ENCODE data around the gene SLC37A4. TPM values are rescaled to one million over a fixed set of nuclear protein-coding genes. Genes with fewer than 3 reads are reported as not detected.

SLC37A4 gene
- total and polyA plus RNA-seq, 2 of the 13 experiments (the other 11 are each of a cell fraction or from before 2014, with no cell fraction given): 43.0 to 56.1 TPM

DNA sequence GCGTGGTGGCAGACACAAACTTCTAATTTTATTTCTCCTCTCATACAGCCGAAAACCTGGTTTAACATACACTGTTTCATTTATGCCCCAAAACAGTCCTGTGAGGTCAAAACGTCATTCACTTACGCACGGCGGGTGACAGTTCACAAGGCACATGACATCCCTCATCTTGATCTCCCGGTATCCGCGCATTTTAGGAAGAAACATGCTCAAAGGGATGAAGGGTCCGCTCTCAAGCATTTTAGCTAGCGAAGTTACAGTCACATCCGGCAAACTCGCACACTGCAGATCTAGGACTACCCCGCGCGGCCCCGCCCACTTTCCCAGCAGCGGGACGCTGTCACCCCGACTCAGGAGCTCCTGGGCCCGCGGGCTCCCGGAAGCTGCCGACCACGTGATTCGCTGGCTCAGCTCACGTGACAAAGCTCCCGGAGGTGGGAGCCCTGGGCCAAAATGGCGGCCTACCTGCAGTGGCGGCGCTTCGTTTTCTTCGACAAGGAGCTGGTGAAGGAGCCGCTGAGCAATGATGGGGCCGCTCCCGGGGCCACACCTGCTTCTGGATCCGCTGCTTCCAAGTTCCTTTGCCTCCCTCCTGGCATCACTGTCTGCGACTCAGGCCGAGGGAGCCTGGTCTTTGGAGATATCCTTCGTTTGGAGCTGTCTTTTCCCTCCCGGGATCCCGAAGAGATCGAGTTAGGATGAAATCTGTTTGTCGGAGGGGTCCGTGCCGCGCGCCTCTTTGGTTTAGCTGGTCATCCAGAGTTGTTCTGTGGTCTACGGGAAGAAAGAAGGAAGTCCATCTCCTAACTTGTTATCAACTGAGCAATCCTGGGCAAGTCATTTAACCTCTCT is 36.9 kb upstream of the SLC37A4 start, which contains the start of gene VPS11 (continued):
- TF ChIP-seq ZNF552 (CRISPR knock-in tag; IDR thresholded peaks at IDR 0.05; ENCODE audit: borderline replicate concordance): no peak
- TF ChIP-seq GFI1 (CRISPR knock-in tag; IDR thresholded peaks at IDR 0.05; ENCODE audit: borderline replicate concordance): no peak
- TF ChIP-seq, protein P1, sequence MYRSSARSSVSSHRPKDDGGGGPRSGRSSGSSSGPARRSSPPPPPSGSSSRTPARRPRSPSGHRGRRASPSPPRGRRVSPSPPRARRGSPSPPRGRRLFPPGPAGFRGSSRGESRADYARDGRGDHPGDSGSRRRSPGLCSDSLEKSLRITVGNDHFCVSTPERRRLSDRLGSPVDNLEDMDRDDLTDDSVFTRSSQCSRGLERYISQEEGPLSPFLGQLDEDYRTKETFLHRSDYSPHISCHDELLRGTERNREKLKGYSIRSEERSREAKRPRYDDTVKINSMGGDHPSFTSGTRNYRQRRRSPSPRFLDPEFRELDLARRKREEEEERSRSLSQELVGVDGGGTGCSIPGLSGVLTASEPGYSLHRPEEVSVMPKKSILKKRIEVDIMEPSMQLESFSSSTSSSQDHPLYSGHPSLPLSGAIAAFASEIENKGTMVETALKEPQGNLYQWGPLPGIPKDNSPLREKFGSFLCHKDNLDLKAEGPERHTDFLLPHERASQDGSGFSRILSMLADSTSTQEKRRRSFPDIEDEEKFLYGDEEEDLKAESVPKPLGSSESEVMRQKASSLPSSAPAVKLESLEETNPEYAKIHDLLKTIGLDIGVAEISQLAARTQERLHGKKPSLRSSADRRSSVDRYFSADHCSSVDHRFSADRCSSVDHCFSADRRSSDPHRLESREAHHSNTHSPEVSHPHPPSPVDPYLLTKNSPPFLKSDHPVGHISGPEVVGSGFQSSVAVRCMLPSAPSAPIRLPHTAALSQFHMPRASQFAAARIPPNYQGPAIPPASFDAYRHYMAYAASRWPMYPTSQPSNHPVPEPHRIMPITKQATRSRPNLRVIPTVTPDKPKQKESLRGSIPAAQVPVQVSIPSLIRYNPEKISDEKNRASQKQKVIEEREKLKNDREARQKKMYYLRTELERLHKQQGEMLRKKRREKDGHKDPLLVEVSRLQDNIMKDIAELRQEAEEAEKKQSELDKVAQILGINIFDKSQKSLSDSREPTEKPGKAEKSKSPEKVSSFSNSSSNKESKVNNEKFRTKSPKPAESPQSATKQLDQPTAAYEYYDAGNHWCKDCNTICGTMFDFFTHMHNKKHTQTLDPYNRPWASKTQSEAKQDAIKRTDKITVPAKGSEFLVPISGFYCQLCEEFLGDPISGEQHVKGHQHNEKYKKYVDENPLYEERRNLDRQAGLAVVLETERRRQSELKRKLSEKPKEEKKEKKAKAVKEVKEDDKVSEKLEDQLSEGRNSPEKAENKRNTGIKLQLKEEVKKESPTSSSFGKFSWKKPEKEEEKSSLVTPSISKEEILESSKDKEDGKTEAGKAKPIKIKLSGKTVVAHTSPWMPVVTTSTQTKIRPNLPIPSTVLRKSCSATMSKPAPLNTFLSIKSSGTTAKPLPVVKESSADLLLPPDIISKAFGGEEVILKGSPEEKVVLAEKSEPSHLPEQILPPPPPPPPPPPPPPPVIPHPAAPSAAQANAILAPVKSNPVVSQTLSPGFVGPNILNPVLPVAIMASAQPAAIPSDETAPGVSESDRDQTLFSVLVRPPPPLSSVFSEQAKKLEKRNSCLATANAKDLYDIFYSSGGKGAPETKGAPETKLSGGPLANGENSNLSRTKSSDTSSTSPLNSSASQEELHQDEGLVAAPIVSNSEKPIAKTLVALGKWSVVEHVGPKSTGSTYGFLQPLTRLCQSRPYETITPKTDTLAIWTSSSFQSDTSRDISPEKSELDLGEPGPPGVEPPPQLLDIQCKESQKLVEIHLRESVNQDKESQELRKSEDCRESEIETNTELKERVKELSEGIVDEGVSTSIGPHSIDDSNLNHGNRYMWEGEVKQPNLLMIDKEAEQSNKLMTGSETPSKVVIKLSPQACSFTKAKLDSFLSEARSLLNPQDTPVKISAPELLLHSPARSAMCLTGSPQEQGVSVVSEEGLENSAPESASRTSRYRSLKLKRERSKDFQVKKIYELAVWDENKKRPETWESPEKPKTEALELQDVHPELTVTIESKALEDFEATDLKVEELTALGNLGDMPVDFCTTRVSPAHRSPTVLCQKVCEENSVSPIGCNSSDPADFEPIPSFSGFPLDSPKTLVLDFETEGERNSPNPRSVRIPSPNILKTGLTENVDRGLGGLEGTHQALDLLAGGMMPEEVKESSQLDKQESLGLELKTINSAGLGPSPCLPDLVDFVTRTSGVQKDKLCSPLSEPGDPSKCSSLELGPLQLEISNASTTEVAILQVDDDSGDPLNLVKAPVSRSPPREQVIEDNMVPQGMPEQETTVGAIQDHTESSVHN (CRISPR knock-in tag; IDR thresholded peaks at IDR 0.05): no peak
- peak; percentile 58 for TF ChIP-seq FOSL2 (CRISPR knock-in tag; IDR thresholded peaks at IDR 0.05)
- TF ChIP-seq STAT5B (CRISPR knock-in tag; IDR thresholded peaks at IDR 0.05): no peak
- 0 out of 2 replicates have a peak, but pooled peaks have one; percentile 74 for TF ChIP-seq ZNF124 (CRISPR knock-in tag; IDR thresholded peaks at IDR 0.05)
- TF ChIP-seq, protein P2, sequence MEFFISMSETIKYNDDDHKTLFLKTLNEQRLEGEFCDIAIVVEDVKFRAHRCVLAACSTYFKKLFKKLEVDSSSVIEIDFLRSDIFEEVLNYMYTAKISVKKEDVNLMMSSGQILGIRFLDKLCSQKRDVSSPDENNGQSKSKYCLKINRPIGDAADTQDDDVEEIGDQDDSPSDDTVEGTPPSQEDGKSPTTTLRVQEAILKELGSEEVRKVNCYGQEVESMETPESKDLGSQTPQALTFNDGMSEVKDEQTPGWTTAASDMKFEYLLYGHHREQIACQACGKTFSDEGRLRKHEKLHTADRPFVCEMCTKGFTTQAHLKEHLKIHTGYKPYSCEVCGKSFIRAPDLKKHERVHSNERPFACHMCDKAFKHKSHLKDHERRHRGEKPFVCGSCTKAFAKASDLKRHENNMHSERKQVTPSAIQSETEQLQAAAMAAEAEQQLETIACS (CRISPR knock-in tag; IDR thresholded peaks at IDR 0.05): no peak
- no peak for TF ChIP-seq SIX4 (CRISPR knock-in tag; IDR thresholded peaks at IDR 0.05)
- TF ChIP-seq, protein P3, sequence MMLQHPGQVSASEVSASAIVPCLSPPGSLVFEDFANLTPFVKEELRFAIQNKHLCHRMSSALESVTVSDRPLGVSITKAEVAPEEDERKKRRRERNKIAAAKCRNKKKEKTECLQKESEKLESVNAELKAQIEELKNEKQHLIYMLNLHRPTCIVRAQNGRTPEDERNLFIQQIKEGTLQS (CRISPR knock-in tag; IDR thresholded peaks at IDR 0.05): no peak; the same call in 1 of the 2 replicates
- TF ChIP-seq, protein P4, sequence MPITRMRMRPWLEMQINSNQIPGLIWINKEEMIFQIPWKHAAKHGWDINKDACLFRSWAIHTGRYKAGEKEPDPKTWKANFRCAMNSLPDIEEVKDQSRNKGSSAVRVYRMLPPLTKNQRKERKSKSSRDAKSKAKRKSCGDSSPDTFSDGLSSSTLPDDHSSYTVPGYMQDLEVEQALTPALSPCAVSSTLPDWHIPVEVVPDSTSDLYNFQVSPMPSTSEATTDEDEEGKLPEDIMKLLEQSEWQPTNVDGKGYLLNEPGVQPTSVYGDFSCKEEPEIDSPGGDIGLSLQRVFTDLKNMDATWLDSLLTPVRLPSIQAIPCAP (CRISPR knock-in tag; IDR thresholded peaks at IDR 0.05; ENCODE audit: low read depth): no peak
- TF ChIP-seq ZNF143 (CRISPR knock-in tag; IDR thresholded peaks at IDR 0.05): peak; percentile 81
- no peak for TF ChIP-seq SMAD9 (CRISPR knock-in tag; IDR thresholded peaks at IDR 0.05)
- no peak for TF ChIP-seq SCMH1 (CRISPR knock-in tag; IDR thresholded peaks at IDR 0.05; ENCODE audit: borderline replicate concordance)
- no peak for TF ChIP-seq MAFF (IDR thresholded peaks at IDR 0.05; ENCODE audit: low read depth, low read length)

Measured in HepG2 (cell line).